HPDE6-E6E7 (cell line): Measurements from ENCODE around the gene RAB40A.
"Not testable (repeated sequence)": the region's sequence is repeated elsewhere in the genome, so short reads cannot be mapped to it uniquely, and the experiment has no call there.

Source experiments
- DNase-seq: peaks from one replicate; pipeline ENCODE4 v3.0.0; 2011; ENCODE audit warnings: missing footprints; ENCODE audit errors: extremely low spot score

Gene RAB40A

GRCh38 chrX:103461156-103461555 is 58.1 kb downstream of the RAB40A start:
- DNase-seq = no peak

- DNase-seq = not testable (repeated sequence)
These were observed 59.1 kb downstream of the RAB40A start for GRCh38 chrX:103460001-103460755.

- DNase-seq = peak; percentile 64
These were observed 65.6 kb downstream of the RAB40A start for GRCh38 chrX:103453655-103454054.
